ENCODE results near the gene MAP2K2. TPM values are rescaled to one million over a fixed set of nuclear protein-coding genes. Genes with fewer than 3 reads are reported as not detected.

MAP2K2 gene
- polyA plus RNA-seq, 2 of the 4 experiments (the other 2 are of a cell fraction), result 41.7 to 115 TPM

DNA sequence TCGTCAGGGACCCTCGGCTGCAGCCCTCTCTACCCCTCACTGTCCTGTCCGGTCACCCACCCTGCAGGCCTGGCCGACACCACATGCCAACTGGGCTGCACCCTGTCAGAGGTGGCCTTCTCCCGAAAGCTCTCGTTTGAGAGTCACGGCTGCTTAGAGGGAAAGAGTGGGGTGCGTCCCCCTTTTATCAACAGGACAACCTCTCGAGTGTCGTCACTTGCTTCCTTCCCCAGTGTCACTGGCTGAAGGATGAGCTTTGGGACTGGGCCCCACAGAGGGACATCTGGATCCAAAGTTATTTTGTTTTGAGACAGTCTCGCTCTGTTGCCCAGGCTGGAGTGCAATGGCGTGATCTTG lies 28.5 kb downstream of the MAP2K2 start (continued):
- TF ChIP-seq JUNB (IDR thresholded peaks at IDR 0.05) (no peak), SMC3 (IDR thresholded peaks at IDR 0.05) (no peak), HOXB5 (CRISPR knock-in tag; IDR thresholded peaks at IDR 0.05) (no peak), PHF8 (IDR thresholded peaks at IDR 0.05; ENCODE audit: borderline replicate concordance, low read depth) (no peak), KDM1A (IDR thresholded peaks at IDR 0.05; ENCODE audit: low read depth) (no peak), CEBPB (IDR thresholded peaks at IDR 0.05) (no peak), BHLHE40 (IDR thresholded peaks at IDR 0.05; ENCODE audit: low read depth, low read length) (no peak), EP300 (IDR thresholded peaks at IDR 0.05) (no peak), GATA3 (IDR thresholded peaks at IDR 0.05; ENCODE audit: borderline replicate concordance) (no peak)

DNA sequence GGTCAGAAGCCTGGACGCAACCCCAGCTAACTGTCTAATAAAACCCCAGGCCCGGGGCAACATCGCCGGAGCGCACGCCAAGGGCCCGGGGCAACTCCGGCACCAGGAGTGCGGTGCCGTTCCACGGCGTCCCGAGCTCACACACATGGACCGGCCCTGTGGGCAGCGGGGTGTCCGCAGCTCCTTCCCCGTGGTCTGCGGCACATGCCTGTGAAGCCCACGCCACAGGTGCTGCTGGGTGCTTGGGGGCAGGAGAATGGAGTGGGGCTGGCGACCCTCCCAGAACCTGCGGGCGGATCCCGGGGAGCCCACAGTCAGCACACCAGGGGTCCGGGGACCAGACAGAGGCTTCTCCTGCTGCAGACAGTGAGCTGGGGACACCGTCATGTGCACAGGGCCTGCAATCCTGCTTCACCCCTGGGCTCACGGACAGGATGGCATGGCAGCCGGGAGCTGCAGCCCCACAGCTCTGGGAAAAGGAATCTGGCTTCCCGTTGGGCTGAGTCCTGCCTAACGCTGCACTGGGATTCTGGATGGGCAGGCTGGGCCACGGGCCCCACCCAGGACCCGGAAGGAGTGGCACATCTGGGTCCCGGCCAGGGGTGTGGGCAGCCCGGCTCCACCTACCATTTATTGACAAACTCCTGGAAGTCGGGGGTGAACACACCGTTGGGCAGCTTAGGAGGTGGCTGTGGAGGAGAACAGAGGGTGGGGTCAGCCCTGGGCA lies 29.0 kb downstream of the MAP2K2 start:
- no peak for DNase-seq (ENCODE audit: low read depth in 1 of 2, low spot score in 1 of 2)
- no peak overlapping the region for H3K4me3 ChIP-seq
- FAIRE-seq, result no peak
- H3K4me1 ChIP-seq, result no peaks in the 10 kb centered on the region
- H3K9me3 ChIP-seq, result no peaks in the 10 kb centered on the region
- 87% methylated on average over 18 of the region's 35 CpGs for WGBS (ENCODE audit: missing lambda C conversion rate)
- H3K27ac ChIP-seq, result no peak overlapping the region
- no peak for ATAC-seq
- no peak for TF ChIP-seq RAD21 (conservative IDR thresholded peaks at IDR 0.05 in 1 of 2, IDR thresholded peaks at IDR 0.05 in 1 of 2)
- TF ChIP-seq KDM5A (IDR thresholded peaks at IDR 0.05), result no peak
- TF ChIP-seq NFE2L2 (conservative IDR thresholded peaks at IDR 0.05; ENCODE audit: low read length), result no peak
- no peak for TF ChIP-seq GATA3 (IDR thresholded peaks at IDR 0.05; ENCODE audit: borderline replicate concordance)
- TF ChIP-seq, protein P1, sequence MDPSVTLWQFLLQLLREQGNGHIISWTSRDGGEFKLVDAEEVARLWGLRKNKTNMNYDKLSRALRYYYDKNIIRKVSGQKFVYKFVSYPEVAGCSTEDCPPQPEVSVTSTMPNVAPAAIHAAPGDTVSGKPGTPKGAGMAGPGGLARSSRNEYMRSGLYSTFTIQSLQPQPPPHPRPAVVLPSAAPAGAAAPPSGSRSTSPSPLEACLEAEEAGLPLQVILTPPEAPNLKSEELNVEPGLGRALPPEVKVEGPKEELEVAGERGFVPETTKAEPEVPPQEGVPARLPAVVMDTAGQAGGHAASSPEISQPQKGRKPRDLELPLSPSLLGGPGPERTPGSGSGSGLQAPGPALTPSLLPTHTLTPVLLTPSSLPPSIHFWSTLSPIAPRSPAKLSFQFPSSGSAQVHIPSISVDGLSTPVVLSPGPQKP (IDR thresholded peaks at IDR 0.05; ENCODE audit: low read depth, low read length), result no peak
- no peak for TF ChIP-seq MYC (IDR thresholded peaks at IDR 0.05; ENCODE audit: borderline replicate concordance, low read length)
- TF ChIP-seq SMC3 (IDR thresholded peaks at IDR 0.05), result no peak
- TF ChIP-seq, protein P2, sequence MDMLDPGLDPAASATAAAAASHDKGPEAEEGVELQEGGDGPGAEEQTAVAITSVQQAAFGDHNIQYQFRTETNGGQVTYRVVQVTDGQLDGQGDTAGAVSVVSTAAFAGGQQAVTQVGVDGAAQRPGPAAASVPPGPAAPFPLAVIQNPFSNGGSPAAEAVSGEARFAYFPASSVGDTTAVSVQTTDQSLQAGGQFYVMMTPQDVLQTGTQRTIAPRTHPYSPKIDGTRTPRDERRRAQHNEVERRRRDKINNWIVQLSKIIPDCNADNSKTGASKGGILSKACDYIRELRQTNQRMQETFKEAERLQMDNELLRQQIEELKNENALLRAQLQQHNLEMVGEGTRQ (IDR thresholded peaks at IDR 0.05), result no peak
- no peak for TF ChIP-seq CBX8 (IDR thresholded peaks at IDR 0.05)
- TF ChIP-seq SREBF2 (IDR thresholded peaks at IDR 0.05), result no peak
- TF ChIP-seq, protein P3, sequence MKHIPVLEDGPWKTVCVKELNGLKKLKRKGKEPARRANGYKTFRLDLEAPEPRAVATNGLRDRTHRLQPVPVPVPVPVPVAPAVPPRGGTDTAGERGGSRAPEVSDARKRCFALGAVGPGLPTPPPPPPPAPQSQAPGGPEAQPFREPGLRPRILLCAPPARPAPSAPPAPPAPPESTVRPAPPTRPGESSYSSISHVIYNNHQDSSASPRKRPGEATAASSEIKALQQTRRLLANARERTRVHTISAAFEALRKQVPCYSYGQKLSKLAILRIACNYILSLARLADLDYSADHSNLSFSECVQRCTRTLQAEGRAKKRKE (CRISPR knock-in tag; IDR thresholded peaks at IDR 0.05; ENCODE audit: low read depth), result no peak
- ChIA-PET POLR2A (no interaction called here), CTCF (interaction anchor here (0.8 to 0.9 kb wide), 2 partner anchors 19 to 45 kb away, joined by 3 to 5 read pairs; no protein-coding TSS in a partner anchor)
- H3K4me2 ChIP-seq, result no peak overlapping the region

DNA sequence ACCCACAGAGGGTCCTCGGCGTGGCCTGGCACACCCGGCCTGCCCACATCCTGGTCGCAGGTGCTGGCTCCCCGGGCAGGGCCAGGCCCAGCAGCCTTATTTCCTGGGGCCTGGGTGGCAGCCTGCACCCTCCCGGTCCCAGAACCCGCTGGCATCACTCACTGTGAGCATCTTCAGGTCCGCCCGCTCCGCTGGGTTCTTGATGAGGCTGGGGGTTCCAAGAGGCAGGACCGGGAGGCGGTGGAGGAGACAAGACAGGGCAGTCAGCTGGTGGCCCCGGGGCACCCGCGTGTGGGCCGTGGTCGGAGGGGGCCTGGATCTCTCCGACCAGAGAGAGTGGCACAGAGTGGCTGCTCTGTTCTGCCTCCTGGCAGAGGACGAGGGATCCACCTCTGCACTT lies 29.6 kb downstream of the MAP2K2 start:
- Histone ChIP-seq H3K4me2 (no peak overlapping the region), H3K4me3 (no peak overlapping the region), H3K9me3 (no peaks in the 10 kb centered on the region), H3K27ac (no peak overlapping the region), H3K4me1 (no peaks in the 10 kb centered on the region)
- ChIA-PET CTCF (interaction anchor here (1.1 to 1.9 kb wide), 2 partner anchors 46 to 113 kb away, joined by 3 to 8 read pairs; no protein-coding TSS in a partner anchor), POLR2A (no interaction called here)
- ATAC-seq (no peak), DNase-seq (ENCODE audit: low read depth in 1 of 2, low spot score in 1 of 2) (no peak), FAIRE-seq (no peak)
- 91% methylated on average over 6 of the region's 19 CpGs for WGBS (ENCODE audit: missing lambda C conversion rate)
- TF ChIP-seq NPAS2 (CRISPR knock-in tag; IDR thresholded peaks at IDR 0.05; ENCODE audit: borderline replicate concordance) (no peak), FOSL2 (IDR thresholded peaks at IDR 0.05) (no peak), FOSL2 (CRISPR knock-in tag; IDR thresholded peaks at IDR 0.05) (no peak), POLR2AphosphoS2 (conservative IDR thresholded peaks at IDR 0.05; ENCODE audit: low read length) (no peak), ZFP36 (IDR thresholded peaks at IDR 0.05; ENCODE audit: borderline replicate concordance, partially characterized antibody) (no peak), CHD4 (IDR thresholded peaks at IDR 0.05; ENCODE audit: borderline replicate concordance) (no peak), GATA3 (IDR thresholded peaks at IDR 0.05; ENCODE audit: borderline replicate concordance) (no peak), RFX5 (IDR thresholded peaks at IDR 0.05) (no peak), CHD2 (IDR thresholded peaks at IDR 0.05; ENCODE audit: low read length, partially characterized antibody) (no peak), HOXA7 (CRISPR knock-in tag; IDR thresholded peaks at IDR 0.05) (no peak), EP300 (IDR thresholded peaks at IDR 0.05) (no peak), RARB (CRISPR knock-in tag; IDR thresholded peaks at IDR 0.05) (no peak), MAFK (IDR thresholded peaks at IDR 0.05; ENCODE audit: partially characterized antibody) (no peak), CBX8 (IDR thresholded peaks at IDR 0.05) (no peak)
- TF ChIP-seq, protein P4, sequence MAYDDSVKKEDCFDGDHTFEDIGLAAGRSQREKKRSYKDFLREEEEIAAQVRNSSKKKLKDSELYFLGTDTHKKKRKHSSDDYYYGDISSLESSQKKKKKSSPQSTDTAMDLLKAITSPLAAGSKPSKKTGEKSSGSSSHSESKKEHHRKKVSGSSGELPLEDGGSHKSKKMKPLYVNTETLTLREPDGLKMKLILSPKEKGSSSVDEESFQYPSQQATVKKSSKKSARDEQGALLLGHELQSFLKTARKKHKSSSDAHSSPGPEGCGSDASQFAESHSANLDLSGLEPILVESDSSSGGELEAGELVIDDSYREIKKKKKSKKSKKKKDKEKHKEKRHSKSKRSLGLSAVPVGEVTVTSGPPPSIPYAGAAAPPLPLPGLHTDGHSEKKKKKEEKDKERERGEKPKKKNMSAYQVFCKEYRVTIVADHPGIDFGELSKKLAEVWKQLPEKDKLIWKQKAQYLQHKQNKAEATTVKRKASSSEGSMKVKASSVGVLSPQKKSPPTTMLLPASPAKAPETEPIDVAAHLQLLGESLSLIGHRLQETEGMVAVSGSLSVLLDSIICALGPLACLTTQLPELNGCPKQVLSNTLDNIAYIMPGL (CRISPR knock-in tag; IDR thresholded peaks at IDR 0.05; ENCODE audit: borderline replicate concordance), result no peak
- TF ChIP-seq, protein P5, sequence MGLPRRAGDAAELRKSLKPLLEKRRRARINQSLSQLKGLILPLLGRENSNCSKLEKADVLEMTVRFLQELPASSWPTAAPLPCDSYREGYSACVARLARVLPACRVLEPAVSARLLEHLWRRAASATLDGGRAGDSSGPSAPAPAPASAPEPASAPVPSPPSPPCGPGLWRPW (IDR thresholded peaks at IDR 0.05), result no peak
- TF ChIP-seq, protein P6, sequence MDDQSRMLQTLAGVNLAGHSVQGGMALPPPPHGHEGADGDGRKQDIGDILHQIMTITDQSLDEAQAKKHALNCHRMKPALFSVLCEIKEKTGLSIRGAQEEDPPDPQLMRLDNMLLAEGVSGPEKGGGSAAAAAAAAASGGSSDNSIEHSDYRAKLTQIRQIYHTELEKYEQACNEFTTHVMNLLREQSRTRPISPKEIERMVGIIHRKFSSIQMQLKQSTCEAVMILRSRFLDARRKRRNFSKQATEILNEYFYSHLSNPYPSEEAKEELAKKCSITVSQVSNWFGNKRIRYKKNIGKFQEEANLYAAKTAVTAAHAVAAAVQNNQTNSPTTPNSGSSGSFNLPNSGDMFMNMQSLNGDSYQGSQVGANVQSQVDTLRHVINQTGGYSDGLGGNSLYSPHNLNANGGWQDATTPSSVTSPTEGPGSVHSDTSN (IDR thresholded peaks at IDR 0.05), result no peak

All from A549 (cell line).